ENCODE results near the gene DLK2.

The DLK2 gene

DNA sequence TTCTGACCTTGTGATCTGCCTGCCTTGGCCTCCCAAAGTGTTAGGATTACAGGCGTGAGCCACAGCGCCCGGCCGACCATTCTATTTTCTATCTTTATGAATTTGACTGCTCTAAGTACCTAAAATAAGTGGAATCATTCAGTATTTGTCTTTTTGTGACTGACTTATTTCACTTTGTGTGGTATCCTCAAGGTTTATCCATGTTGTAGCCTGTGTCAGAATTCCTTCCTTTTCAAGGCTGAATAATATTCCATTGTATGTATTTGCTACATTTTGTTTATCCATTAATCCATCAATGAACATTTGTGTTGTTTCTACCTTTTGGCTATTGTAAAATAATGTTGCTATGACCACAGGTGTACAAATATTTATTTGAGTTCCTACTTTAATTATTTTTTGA lies 17.2 kb upstream of the DLK2 start:
- no peaks in the 10 kb centered on the region for H3F3A ChIP-seq (ENCODE audit: insufficient read depth, low read length)
- no peak overlapping the region for H3K9ac ChIP-seq (ENCODE audit: low read length)
- no peaks in the 10 kb centered on the region for H3K9me3 ChIP-seq (replicated peaks; ENCODE audit: insufficient read depth, low read length)
- no peak for DNase-seq
- no peak overlapping the region for H2AFZ ChIP-seq (ENCODE audit: low read length)
- no peaks in the 10 kb centered on the region for H4K20me1 ChIP-seq (ENCODE audit: insufficient read depth, low read length)
- H3K27ac ChIP-seq (ENCODE audit: low read length): no peak overlapping the region
- TF ChIP-seq EZH2 (optimal IDR thresholded peaks at IDR 0.05; ENCODE audit: low read depth, low read length): no peak
- TF ChIP-seq EZH2phosphoT487 (IDR thresholded peaks at IDR 0.05; ENCODE audit: low read length): no peak
- TF ChIP-seq, protein P1, sequence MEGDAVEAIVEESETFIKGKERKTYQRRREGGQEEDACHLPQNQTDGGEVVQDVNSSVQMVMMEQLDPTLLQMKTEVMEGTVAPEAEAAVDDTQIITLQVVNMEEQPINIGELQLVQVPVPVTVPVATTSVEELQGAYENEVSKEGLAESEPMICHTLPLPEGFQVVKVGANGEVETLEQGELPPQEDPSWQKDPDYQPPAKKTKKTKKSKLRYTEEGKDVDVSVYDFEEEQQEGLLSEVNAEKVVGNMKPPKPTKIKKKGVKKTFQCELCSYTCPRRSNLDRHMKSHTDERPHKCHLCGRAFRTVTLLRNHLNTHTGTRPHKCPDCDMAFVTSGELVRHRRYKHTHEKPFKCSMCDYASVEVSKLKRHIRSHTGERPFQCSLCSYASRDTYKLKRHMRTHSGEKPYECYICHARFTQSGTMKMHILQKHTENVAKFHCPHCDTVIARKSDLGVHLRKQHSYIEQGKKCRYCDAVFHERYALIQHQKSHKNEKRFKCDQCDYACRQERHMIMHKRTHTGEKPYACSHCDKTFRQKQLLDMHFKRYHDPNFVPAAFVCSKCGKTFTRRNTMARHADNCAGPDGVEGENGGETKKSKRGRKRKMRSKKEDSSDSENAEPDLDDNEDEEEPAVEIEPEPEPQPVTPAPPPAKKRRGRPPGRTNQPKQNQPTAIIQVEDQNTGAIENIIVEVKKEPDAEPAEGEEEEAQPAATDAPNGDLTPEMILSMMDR (IDR thresholded peaks at IDR 0.05; ENCODE audit: low read length): no peak
- no peaks in the 10 kb centered on the region for H3K27me3 ChIP-seq (replicated peaks; ENCODE audit: insufficient read depth, low read length)
- no peak overlapping the region for H3K4me2 ChIP-seq (ENCODE audit: low read depth, low read length)
- H3K4me3 ChIP-seq (ENCODE audit: low read length): no peak overlapping the region
- no peaks in the 10 kb centered on the region for H3K4me1 ChIP-seq (ENCODE audit: low read length)
- H3K9me2 ChIP-seq (replicated peaks; ENCODE audit: insufficient read depth, low read length): no peaks in the 10 kb centered on the region
- H3K36me3 ChIP-seq (replicated peaks; ENCODE audit: insufficient read depth, low read length): no peaks in the 10 kb centered on the region
- H3K79me2 ChIP-seq (ENCODE audit: low read length): peaks cover under 1% of the 10 kb centered on the region; the same call in 1 of the 2 replicates

DNA sequence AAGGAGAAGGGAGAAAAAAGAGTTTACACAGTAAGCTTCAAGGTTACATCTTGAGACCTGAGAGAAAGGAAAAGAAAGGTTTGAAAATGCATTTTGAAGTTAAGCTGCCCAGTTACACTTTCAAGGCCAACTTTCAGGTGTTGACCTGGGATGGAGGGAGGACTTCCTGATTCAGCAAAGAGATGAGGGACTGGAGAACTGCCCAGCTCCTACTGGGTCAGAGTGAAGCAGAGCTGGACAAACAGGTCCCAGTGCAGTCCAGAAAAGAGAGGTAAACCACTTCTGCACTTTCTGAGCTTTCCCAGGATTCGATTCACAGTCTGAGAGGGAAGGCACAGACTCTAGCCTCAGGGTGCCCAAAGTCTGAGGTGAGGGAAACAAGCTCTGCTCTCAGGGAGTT lies 16.1 kb upstream of the DLK2 start:
- no peak for DNase-seq
- Histone ChIP-seq H3K9ac (ENCODE audit: low read length) (no peak overlapping the region), H3K4me2 (ENCODE audit: low read depth, low read length) (no peak overlapping the region), H4K20me1 (ENCODE audit: insufficient read depth, low read length) (no peaks in the 10 kb centered on the region), H3K4me3 (ENCODE audit: low read length) (no peak overlapping the region), H3K9me2 (replicated peaks; ENCODE audit: insufficient read depth, low read length) (no peaks in the 10 kb centered on the region), H3F3A (ENCODE audit: insufficient read depth, low read length) (no peaks in the 10 kb centered on the region), H3K36me3 (replicated peaks; ENCODE audit: insufficient read depth, low read length) (no peaks in the 10 kb centered on the region), H2AFZ (ENCODE audit: low read length) (no peak overlapping the region), H3K9me3 (replicated peaks; ENCODE audit: insufficient read depth, low read length) (no peaks in the 10 kb centered on the region), H3K4me1 (ENCODE audit: low read length) (no peaks in the 10 kb centered on the region), H3K79me2 (ENCODE audit: low read length) (no peaks in the 10 kb centered on the region), H3K27me3 (replicated peaks; ENCODE audit: insufficient read depth, low read length) (no peaks in the 10 kb centered on the region), H3K27ac (ENCODE audit: low read length) (no peak overlapping the region)
- TF ChIP-seq EZH2phosphoT487 (IDR thresholded peaks at IDR 0.05; ENCODE audit: low read length): no peak
- TF ChIP-seq EZH2 (optimal IDR thresholded peaks at IDR 0.05; ENCODE audit: low read depth, low read length): no peak
- TF ChIP-seq, protein P1 (IDR thresholded peaks at IDR 0.05; ENCODE audit: low read length): no peak

DNA sequence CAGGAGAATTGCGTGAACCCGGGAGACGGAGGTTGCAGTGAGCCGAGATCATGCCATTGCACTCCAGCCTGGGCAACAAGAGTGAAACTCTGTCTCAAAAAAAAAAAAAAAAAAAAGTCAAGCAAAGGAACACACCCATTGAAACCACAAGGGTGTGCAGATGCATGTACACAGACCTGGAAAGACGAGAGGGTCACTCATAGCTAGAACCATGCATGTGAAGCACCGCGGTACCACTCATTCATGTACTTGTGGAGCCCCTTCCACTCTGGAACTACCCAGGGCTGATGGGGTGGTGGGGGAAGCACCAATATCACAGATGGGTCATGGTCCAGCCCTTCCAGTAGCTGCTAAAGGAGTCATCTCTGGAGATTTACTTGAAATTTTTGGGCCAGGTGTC lies 14.6 kb upstream of the DLK2 start:
- H2AFZ ChIP-seq (ENCODE audit: low read length): no peak overlapping the region
- no peaks in the 10 kb centered on the region for H3K36me3 ChIP-seq (replicated peaks; ENCODE audit: insufficient read depth, low read length)
- no peak overlapping the region for H3K4me2 ChIP-seq (ENCODE audit: low read depth, low read length)
- no peak for DNase-seq
- no peaks in the 10 kb centered on the region for H4K20me1 ChIP-seq (ENCODE audit: insufficient read depth, low read length)
- H3K4me1 ChIP-seq (ENCODE audit: low read length): no peaks in the 10 kb centered on the region
- no peaks in the 10 kb centered on the region for H3K9me2 ChIP-seq (replicated peaks; ENCODE audit: insufficient read depth, low read length)
- no peaks in the 10 kb centered on the region for H3K27me3 ChIP-seq (replicated peaks; ENCODE audit: insufficient read depth, low read length)
- H3K27ac ChIP-seq (ENCODE audit: low read length): no peak overlapping the region
- no peaks in the 10 kb centered on the region for H3K79me2 ChIP-seq (ENCODE audit: low read length)
- TF ChIP-seq EZH2 (optimal IDR thresholded peaks at IDR 0.05; ENCODE audit: low read depth, low read length) (no peak), EZH2phosphoT487 (IDR thresholded peaks at IDR 0.05; ENCODE audit: low read length) (no peak)
- TF ChIP-seq, protein P1 (IDR thresholded peaks at IDR 0.05; ENCODE audit: low read length): no peak
- H3K9me3 ChIP-seq (replicated peaks; ENCODE audit: insufficient read depth, low read length): no peaks in the 10 kb centered on the region
- no peak overlapping the region for H3K4me3 ChIP-seq (ENCODE audit: low read length)
- H3K9ac ChIP-seq (ENCODE audit: low read length): no peak overlapping the region
- H3F3A ChIP-seq (ENCODE audit: insufficient read depth, low read length): no peaks in the 10 kb centered on the region
